ELR (cell line): ENCODE results near the gene KTI12.

Experiments used
- DNase-seq: peaks from one replicate; pipeline ENCODE4 v3.0.0-alpha.2; 2015; ENCODE audit warnings: low read depth

Gene KTI12

DNA sequence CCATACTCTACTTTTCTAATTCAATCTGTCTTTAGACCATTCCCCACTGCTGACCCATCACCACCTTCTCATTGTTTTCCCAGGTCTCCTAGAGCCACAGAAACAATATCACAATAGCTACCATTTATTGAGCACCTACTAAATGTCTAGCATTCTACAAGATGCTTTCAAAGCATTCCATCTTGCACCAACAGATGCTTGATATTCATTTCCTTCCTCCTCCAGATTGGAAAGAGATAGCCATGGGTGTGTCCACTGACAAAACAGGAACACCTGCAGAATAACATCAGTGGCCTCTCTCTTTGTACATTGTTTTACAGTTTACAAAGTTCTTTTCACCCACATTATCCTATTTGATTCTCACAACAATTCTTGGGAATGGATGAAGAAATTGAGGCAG is 45.4 kb downstream of the KTI12 start:
- DNase-seq = no peak

DNA sequence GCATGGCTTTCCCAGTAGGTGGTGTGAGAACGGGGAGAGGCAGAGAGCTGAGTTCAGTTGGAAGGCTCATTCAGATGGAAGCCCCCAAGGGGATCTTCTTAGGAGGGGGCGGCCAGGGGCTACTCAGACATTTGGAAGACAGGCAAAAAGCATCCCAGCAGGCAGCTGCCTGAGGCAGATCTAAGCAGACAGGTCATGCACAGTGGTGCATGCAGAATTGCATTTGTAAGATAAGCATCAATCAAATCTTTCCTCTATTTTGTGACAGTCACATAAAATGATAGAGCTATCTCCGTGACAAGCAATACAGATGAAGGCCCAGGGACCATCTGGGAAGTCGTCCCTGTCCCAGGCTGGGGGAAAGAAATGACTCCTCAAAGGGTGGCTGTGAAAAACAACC is 46.9 kb downstream of the KTI12 start:
- no peak for DNase-seq

DNA sequence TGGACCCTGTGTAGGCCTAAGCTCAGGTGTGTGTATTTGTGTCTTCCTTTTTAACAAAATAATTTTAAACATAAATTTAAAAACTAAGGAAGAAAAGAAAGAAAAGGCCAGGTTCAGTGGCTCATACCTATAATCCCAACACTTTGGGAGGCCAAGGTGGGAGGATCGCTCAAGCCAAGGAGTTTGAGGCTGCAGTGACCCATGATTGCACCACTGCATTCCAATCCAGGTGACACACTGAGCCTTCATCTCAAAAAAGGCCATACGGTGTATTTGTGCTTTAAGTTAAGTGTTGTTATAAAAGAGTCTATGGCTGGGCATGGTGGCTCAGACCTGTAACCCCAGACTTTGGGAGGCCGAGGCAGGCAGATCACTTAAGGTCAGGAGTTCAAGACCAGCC is 51.4 kb downstream of the KTI12 start:
- DNase-seq = no peak
